Measurements from ENCODE around the gene CDH11.

CDH11 gene

GRCh38 chr16:64907844-64908243 lies 214.0 kb downstream of the CDH11 start:
- no peak for DNase-seq (ENCODE audit: low read depth)

GRCh38 chr16:64903770-64904169 lies 218.1 kb downstream of the CDH11 start:
- no peak for DNase-seq (ENCODE audit: low read depth)

- no peak for DNase-seq (ENCODE audit: low read depth)
These were observed 221.3 kb downstream of the CDH11 start for GRCh38 chr16:64900517-64900916.

GRCh38 chr16:64900019-64900418 lies 221.8 kb downstream of the CDH11 start:
- DNase-seq (ENCODE audit: low read depth), result no peak

GRCh38 chr16:64898159-64898558 lies 223.7 kb downstream of the CDH11 start:
- no peak for DNase-seq (ENCODE audit: low read depth)
